Measurements from ENCODE around the gene EIF4A2.

- TF ChIP-seq EZH2 (IDR thresholded peaks at IDR 0.05; ENCODE audit: low read length) (no peak), CTCF (optimal IDR thresholded peaks at IDR 0.05 in 1 of 3, IDR thresholded peaks at IDR 0.05 in 1 of 3, conservative IDR thresholded peaks at IDR 0.05 in 1 of 3; ENCODE audit: extremely low read depth in 1 of 3, insufficient read depth in 2 of 3, low read length in 3 of 3) (no peak)
Observed at GRCh38 chr3:186742618-186743380, 40.6 kb upstream of the EIF4A2 start.
